Fibroblast of peridontal ligament (primary cell): ENCODE measurements around the gene INPP5E.

Experiments
- DNase-seq: peaks from one replicate; pipeline ENCODE4 v3.0.0-alpha.2; 2010; ENCODE audit errors: extremely low read depth

INPP5E gene

DNA sequence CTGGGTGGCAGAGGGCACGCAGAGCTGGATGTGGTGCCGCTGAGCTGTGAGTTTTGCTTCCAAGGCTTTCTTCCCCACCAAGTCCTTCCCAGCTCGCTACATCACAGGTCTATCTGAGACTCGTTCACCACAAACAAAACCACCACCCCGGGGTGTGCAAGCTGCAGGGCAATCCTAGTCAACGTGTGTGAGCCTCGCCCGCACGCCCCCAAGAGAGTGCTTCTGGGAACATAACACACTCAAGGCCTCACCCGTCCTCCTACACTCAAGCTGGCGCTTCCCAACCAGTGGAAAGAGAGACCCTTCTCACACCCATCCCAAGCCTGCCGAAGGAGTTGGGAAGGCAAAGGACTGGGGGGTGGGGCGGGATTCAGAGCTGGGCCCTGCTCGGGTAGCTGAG lies 50.2 kb downstream of the INPP5E start:
- no peak for DNase-seq

GRCh38 chr9:136387217-136387616 lies 52.4 kb downstream of the INPP5E start:
- no peak for DNase-seq

GRCh38 chr9:136386018-136386417 lies 53.6 kb downstream of the INPP5E start:
- no peak for DNase-seq

DNA sequence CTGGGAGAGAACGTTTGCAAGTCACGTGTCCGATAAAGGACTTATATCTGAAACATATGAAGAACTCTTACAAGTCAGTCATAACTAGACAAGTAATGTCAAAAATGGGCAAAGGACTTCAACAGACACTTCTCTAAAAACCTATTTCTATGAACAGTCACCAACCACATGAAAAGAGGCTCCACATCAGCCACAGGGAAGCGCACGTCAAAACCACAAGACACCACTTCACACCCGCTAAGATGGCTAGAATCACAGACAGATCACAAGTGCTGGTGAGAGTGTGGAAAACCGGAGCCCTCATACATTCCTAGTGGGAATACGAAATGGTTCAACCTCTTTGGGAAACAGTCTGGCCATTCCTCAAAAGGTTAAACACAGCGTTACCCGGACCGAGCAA lies 54.6 kb downstream of the INPP5E start:
- no peak for DNase-seq

GRCh38 chr9:136383436-136383835 lies 56.2 kb downstream of the INPP5E start:
- no peak for DNase-seq

DNA sequence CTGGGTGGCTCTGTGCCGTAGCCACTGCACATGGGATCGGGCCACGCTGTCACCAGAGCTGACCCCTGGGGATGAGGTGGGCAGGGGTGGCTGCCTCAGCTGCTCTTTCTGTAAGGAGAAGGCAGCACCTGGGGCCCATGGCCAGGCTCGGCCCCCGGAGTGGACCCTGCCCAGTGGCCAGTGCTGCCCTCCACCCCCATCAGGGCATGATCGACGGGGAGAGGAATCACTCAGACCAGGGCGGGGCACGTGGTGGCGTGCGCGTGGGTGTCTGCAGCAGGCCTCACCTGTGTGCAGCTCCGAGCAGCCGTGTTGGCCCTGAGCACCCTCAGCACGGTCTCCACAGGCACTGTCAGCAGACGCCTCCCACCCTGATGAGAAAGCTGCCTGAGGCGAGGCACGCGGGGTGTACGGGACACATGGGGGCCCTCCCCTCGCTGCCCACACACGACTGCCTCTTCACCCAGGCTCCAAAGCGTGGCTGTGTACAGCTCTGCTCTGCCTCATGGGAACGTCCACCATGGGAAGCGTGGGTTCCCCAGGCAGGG lies 57.6 kb downstream of the INPP5E start:
- no peak for DNase-seq

DNA sequence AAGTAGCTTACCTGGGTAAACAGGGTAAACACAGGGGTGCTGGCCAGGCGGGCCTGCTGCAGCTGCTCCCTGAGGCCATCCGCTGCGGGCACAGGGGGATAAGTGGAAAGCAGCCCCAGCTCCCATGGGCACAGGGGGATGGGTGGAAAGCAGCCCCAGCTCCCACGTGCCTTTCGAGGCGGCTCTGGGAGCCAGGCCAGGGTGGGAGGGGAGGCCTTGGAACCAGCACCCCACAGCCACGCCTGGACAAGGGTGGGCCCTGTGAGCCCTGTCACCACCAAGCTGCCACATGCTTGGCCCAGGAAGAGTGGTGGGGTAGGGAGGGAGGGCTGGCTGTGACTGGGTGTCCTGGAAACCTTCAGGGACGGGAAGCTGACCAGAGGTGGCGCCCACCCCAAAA lies 58.3 kb downstream of the INPP5E start:
- DNase-seq = no peak

DNA sequence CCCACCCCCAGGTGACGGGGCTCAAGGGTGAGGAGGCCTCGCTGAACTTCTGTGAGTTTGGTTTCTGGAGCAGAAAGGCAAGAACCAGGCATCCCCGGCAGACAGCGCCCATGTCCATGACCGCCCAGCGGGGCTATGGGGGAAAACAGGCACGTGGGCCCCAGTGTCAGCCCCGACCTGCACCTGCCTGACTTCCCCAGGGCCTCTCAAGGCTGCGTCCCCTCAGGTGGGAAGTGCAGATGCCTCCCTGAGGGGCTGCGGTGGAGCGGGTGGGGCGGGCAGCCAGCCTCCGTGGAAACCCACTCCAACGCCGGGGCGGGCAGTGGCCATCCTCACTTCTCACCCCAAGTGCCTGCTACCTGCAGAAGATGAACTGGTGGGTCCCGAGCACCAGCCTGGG lies 59.3 kb downstream of the INPP5E start:
- DNase-seq = no peak

- no peak for DNase-seq
Observed at GRCh38 chr9:136379891-136380290, 59.8 kb downstream of the INPP5E start.

DNA sequence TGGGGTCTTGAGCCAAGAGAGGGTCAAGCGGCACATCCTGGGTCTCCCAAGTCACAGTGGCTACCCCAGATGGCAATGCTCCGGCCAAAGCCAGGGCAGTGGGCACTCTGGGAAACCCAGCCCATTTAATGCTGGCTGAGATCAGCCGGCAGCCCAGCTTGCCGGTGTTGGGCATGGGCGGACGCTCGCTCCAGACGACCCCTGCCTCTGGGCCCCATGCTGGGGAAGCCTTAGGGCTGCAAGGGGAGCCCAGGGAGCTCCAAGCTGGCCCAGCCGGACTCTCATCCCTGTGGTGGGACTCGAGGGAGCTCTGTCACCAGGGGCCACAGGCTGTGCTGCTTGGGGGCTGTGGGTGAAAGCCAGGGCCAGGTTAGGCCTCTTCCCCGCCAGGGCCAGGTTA lies 60.2 kb downstream of the INPP5E start:
- DNase-seq = no peak

DNA sequence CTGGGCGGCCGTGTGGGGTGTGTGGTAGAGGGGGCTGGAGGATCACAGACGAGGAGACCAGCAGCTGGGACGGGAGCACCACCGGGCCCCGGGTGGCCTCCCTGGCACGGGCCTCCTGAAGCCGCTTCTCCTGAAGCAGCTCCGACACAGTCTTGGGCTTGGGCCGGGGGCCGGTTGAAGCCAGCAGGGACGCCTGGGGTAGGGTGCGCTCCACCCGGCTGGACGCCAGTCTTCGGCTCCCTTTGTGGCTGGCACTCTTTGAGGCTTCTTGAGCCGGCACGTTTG lies 60.7 kb downstream of the INPP5E start:
- no peak for DNase-seq
